ENCODE data around the gene SH3GL2. TPM values are rescaled to one million over a fixed set of nuclear protein-coding genes. Genes with fewer than 3 reads are reported as not detected.

The SH3GL2 gene
- total RNA-seq, 1 donor from 2014 or later: not detected

DNA sequence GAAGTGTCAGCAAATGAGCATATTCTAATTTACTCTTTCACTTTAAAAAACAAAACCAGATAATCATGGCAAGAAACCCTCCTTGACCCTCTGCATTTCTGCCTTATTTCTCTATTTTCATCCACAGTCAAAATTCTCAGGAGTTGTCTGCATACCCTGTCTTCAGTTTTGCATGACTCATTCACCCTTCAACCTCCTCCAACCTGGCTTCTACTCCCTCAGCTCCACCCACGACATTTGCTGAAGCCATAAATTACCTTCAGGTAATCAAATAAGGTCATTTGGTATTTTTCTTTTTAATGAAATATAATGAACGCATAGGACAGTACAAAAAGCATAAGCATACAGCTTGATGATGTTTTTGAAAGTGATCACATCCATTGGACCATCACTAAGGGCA lies 27.8 kb upstream of the SH3GL2 start:
- Mint-ChIP-seq H3K36me3 (ENCODE audit: low read depth) (no peaks in the 10 kb centered on the region), H3K4me3 (no peak overlapping the region), H3K4me1 (no peaks in the 10 kb centered on the region), H3K9me3 (peaks cover 12% of the 10 kb centered on the region), H3K27me3 (no peaks in the 10 kb centered on the region), H3K27ac (no peak overlapping the region)
- TF ChIP-seq, protein P1, sequence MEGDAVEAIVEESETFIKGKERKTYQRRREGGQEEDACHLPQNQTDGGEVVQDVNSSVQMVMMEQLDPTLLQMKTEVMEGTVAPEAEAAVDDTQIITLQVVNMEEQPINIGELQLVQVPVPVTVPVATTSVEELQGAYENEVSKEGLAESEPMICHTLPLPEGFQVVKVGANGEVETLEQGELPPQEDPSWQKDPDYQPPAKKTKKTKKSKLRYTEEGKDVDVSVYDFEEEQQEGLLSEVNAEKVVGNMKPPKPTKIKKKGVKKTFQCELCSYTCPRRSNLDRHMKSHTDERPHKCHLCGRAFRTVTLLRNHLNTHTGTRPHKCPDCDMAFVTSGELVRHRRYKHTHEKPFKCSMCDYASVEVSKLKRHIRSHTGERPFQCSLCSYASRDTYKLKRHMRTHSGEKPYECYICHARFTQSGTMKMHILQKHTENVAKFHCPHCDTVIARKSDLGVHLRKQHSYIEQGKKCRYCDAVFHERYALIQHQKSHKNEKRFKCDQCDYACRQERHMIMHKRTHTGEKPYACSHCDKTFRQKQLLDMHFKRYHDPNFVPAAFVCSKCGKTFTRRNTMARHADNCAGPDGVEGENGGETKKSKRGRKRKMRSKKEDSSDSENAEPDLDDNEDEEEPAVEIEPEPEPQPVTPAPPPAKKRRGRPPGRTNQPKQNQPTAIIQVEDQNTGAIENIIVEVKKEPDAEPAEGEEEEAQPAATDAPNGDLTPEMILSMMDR (IDR thresholded peaks at IDR 0.05): no peak
- POLR2A ChIA-PET: no interaction called here
- intact Hi-C loops (cut with micrococcal nuclease): no loop called here
- ATAC-seq (ENCODE audit: low read depth) (no peak), DNase-seq (no peak)
- CTCF ChIA-PET: no interaction called here

DNA sequence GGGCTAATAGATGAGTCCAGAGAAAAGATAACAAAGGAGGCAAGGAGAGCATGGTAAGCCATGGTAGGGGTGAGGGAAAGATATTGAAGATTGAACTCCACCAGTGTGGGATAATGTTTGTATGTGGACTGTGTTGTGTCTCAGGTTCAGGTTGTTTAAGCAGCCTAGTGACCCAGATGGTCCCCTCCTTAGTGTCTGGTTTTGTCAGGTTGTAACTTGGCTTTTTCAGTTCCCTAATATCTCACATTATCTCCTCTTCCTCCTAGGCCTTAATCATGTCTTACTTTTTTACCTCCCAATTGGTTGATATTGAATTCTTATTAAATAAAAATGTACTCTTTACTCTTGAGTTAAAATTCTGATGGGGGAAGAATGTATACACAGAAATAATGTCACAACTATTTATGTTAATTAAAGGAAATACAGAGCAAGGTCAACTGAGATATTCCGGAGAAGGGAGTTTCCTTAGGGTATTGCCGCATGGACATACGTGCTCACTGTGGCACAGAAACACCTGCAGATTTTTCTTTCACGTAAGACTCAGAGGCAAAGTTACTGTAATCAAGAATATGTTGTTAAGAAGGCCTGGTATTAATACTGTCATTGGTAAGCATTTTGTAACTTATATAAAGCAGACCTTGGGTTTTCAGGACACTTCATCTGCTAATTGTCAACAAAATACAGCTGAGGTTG lies 23.4 kb upstream of the SH3GL2 start:
- Mint-ChIP-seq H3K36me3 (ENCODE audit: low read depth) (no peaks in the 10 kb centered on the region), H3K9me3 (no peaks in the 10 kb centered on the region), H3K27ac (no peak overlapping the region), H3K4me3 (no peak overlapping the region), H3K4me1 (no peaks in the 10 kb centered on the region), H3K27me3 (no peaks in the 10 kb centered on the region)
- ChIA-PET CTCF (no interaction called here), POLR2A (no interaction called here)
- DNase-seq (no peak), ATAC-seq (ENCODE audit: low read depth) (no peak)
- TF ChIP-seq, protein P1 (IDR thresholded peaks at IDR 0.05): no peak
- intact Hi-C loops (cut with micrococcal nuclease): no loop called here

DNA sequence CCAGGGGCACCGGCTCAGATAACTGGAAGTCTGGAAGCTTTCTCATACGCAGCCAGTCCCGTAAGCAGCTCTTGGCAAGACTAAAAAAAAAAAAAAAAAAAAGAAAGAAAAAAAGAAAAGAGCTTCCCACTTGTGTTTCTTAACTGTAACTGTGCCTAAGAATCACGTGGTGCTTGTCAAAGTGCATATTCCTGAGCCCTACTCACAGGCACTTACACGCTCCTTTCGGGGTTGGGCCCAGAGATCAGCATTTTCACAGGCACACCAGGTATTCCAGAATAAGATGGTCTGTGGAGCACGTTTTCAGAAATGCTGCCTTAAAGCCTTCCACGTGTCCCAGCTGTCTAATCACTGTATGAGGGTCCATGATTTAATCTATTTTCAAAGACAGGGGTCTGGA lies 22.6 kb upstream of the SH3GL2 start:
- Mint-ChIP-seq H3K9me3 (no peaks in the 10 kb centered on the region), H3K4me3 (no peak overlapping the region), H3K27me3 (no peaks in the 10 kb centered on the region), H3K36me3 (ENCODE audit: low read depth) (no peaks in the 10 kb centered on the region), H3K4me1 (no peaks in the 10 kb centered on the region), H3K27ac (no peak overlapping the region)
- intact Hi-C loops (cut with micrococcal nuclease): no loop called here
- POLR2A ChIA-PET: no interaction called here
- no peak for ATAC-seq (ENCODE audit: low read depth)
- CTCF ChIA-PET: no interaction called here
- TF ChIP-seq, protein P1 (IDR thresholded peaks at IDR 0.05): no peak
- no peak for DNase-seq

DNA sequence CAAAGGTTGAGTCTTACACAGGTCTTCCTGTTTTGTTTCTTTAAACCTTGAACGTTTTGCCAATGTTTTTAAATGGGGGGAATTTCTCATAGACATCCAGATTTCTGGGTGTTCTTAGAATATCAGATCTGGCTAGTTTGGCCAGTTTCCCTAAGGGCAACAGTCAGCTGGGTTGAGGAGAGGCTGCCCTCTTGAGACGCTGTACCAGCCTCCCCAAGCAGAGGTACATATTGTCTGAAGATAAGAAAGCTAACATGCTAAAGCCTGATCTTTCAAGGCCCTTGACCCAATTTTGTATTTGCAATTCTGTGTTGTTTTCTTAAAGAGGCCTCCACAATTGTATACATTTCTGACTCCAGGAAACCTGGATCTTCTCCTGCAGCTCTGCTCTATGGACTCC lies 21.9 kb upstream of the SH3GL2 start:
- Mint-ChIP-seq H3K4me3 (no peak overlapping the region), H3K9me3 (no peaks in the 10 kb centered on the region), H3K27me3 (no peaks in the 10 kb centered on the region), H3K27ac (no peak overlapping the region), H3K36me3 (ENCODE audit: low read depth) (no peaks in the 10 kb centered on the region), H3K4me1 (no peaks in the 10 kb centered on the region)
- ATAC-seq (ENCODE audit: low read depth) (no peak), DNase-seq (no peak)
- intact Hi-C loops (cut with micrococcal nuclease): no loop called here
- TF ChIP-seq, protein P1 (IDR thresholded peaks at IDR 0.05): no peak
- ChIA-PET POLR2A (no interaction called here), CTCF (no interaction called here)

DNA sequence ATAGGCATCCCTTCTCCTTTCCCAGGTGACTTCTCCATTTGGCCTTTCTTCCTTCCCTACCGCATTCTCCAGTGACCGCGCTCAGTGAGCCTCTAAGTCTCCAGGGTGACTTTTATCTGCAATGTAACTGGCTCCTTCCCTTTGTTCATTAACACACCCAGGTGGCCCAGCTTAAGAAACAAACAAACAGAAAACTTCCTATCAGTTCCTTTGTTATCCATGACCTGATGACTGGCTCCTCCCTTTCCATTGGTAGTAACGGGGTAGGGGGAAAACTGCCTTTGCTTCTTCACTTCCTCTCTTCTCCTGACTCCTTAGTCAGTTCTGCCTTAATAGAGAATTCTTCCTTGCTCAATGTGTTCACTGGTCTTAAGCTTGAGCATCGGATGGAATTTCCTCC lies 7.0 kb upstream of the SH3GL2 start:
- no peak overlapping the region for H3K4me3 Mint-ChIP-seq
- intact Hi-C loops (cut with micrococcal nuclease): no loop called here
- no peaks in the 10 kb centered on the region for H3K36me3 Mint-ChIP-seq (ENCODE audit: low read depth)
- H3K4me1 Mint-ChIP-seq: no peaks in the 10 kb centered on the region
- no peak for ATAC-seq (ENCODE audit: low read depth)
- CTCF ChIA-PET: no interaction called here
- TF ChIP-seq, protein P1 (IDR thresholded peaks at IDR 0.05): no peak
- POLR2A ChIA-PET: no interaction called here
- peaks cover 2% of the 10 kb centered on the region for H3K27me3 Mint-ChIP-seq
- peaks cover 5% of the 10 kb centered on the region for H3K9me3 Mint-ChIP-seq
- DNase-seq: no peak
- H3K27ac Mint-ChIP-seq: no peak overlapping the region
